SK-N-SH treated with all-trans-retinoic acid at 6 μM for 48 hours (cell line): ENCODE data around the gene TMEM165.

Experiments used
- ARNTL ChIP-seq: fragments of 450-650 bp; formaldehyde crosslinking; IDR thresholded peaks from 2 replicates; pipeline ENCODE4 v1.5.0; 2020; ENCODE audit warnings: low read depth, mild to moderate bottlenecking, moderate library complexity, borderline replicate concordance
- BACH2 ChIP-seq: fragments of 250-450 bp; sonication (Bioruptor Pico); IDR thresholded peaks from 2 replicates; pipeline ENCODE4 v1.9.0; 2021; ENCODE audit warnings: mild to moderate bottlenecking, borderline replicate concordance
- CREB5 ChIP-seq: fragments of 250-450 bp; sonication (Bioruptor Pico); IDR thresholded peaks from 2 replicates; pipeline ENCODE4 v1.5.1; 2020; ENCODE audit warnings: low read depth, mild to moderate bottlenecking, moderate library complexity
- GLIS3 ChIP-seq: fragments of 250-450 bp; sonication (Bioruptor Pico); IDR thresholded peaks from 2 replicates; pipeline ENCODE4 v1.5.0; 2020; ENCODE audit warnings: mild to moderate bottlenecking, moderate library complexity
- PATZ1 ChIP-seq: fragments of 250-450 bp; sonication (Bioruptor Pico); IDR thresholded peaks from 2 replicates; pipeline ENCODE4 v1.8.0; 2020; ENCODE audit warnings: mild to moderate bottlenecking, moderate library complexity, borderline replicate concordance
- SNAI2 ChIP-seq: fragments of 250-450 bp; sonication (Bioruptor Pico); IDR thresholded peaks from 2 replicates; pipeline ENCODE4 v1.5.0; 2020; ENCODE audit warnings: mild to moderate bottlenecking, moderate library complexity
- TCF4 ChIP-seq: fragments of 250-450 bp; sonication (Bioruptor Pico); IDR thresholded peaks from 2 replicates; pipeline ENCODE4 v1.8.0; 2021; ENCODE audit warnings: mild to moderate bottlenecking, moderate library complexity, borderline replicate concordance
- TOX ChIP-seq: fragments of 250-450 bp; sonication (Bioruptor Pico); IDR thresholded peaks from 2 replicates; pipeline ENCODE4 v1.8.0; 2021; ENCODE audit warnings: mild to moderate bottlenecking, moderate library complexity, borderline replicate concordance
- ZC3H10 ChIP-seq: fragments of 250-450 bp; sonication (Bioruptor Pico); IDR thresholded peaks from 2 replicates; pipeline ENCODE4 v1.5.1; 2021; ENCODE audit warnings: mild to moderate bottlenecking, moderate library complexity
- ZFP3 ChIP-seq: fragments of 250-450 bp; sonication (Bioruptor Pico); IDR thresholded peaks from 2 replicates; pipeline ENCODE4 v1.5.0; 2020; ENCODE audit warnings: mild to moderate bottlenecking, moderate library complexity
- ZFP30 ChIP-seq: fragments of 450-650 bp; formaldehyde crosslinking; IDR thresholded peaks from 2 replicates; pipeline ENCODE4 v1.5.0; 2022; ENCODE audit warnings: mild to moderate bottlenecking, moderate library complexity

GRCh38 chr4:55372259-55372658 lies 23.5 kb upstream of the TMEM165 start:
- no peak for TF ChIP-seq PATZ1
- TF ChIP-seq ARNTL (CRISPR knock-in tag), result no peak
- TF ChIP-seq ZFP3 (CRISPR knock-in tag), result no peak
- TF ChIP-seq TCF4 (CRISPR knock-in tag), result no peak
- no peak for TF ChIP-seq ZC3H10 (CRISPR knock-in tag)
- TF ChIP-seq ZFP30, result no peak
- no peak for TF ChIP-seq BACH2 (CRISPR knock-in tag)
- no peak for TF ChIP-seq GLIS3 (CRISPR knock-in tag)
- no peak for TF ChIP-seq TOX
- TF ChIP-seq CREB5, result no peak
- TF ChIP-seq SNAI2 (CRISPR knock-in tag), result no peak
